Liver (tissue), 9 donors: Measurements from ENCODE around the gene TNS4. TPM values are rescaled to one million over a fixed set of nuclear protein-coding genes. Genes with fewer than 3 reads are reported as not detected.
A peak's percentile ranks its signal among the peaks of the same experiment; 100 is the strongest.

Experiments
- DNase-seq: peaks from one replicate; pipeline ENCODE4 v3.0.0-alpha.2; 2017; ENCODE audit warnings: low spot score
- H3K27ac ChIP-seq, 2 donors: one replicate each; pipeline ENCODE4 v1.7.0; 2013; ENCODE audit warnings: inconsistent platforms in 2 of 2, low read length in 2 of 2, control low read depth in 1 of 2, low read depth in 1 of 2, mild to moderate bottlenecking in 1 of 2
- H3K27me3 ChIP-seq, 4 donors: one replicate each; pipeline versions ENCODE4 v1.6.1 to v1.7.0; 2013; ENCODE audit warnings: low read length in 3 of 4, inconsistent platforms in 1 of 4, mild to moderate bottlenecking in 1 of 4, moderate library complexity in 1 of 4; ENCODE audit not compliant: control insufficient read depth in 4 of 4, insufficient read depth in 4 of 4
- H3K36me3 ChIP-seq, 4 donors: one replicate each; pipeline versions ENCODE4 v1.6.1 to v1.7.0; 2013; ENCODE audit warnings: low read length in 3 of 4, mild to moderate bottlenecking in 3 of 4, low read depth in 1 of 4, moderate library complexity in 1 of 4; ENCODE audit not compliant: control insufficient read depth in 4 of 4, insufficient read depth in 3 of 4
- H3K4me1 ChIP-seq, 4 donors: one replicate each; pipeline versions ENCODE4 v1.6.1 to v1.7.0; 2013; ENCODE audit warnings: low read length in 3 of 4, mild to moderate bottlenecking in 3 of 4, moderate library complexity in 1 of 4; ENCODE audit not compliant: control insufficient read depth in 4 of 4, insufficient read depth in 4 of 4
- H3K4me3 ChIP-seq, 3 donors: one replicate each; pipeline versions ENCODE4 v1.6.1 to v1.7.0; 2013; ENCODE audit warnings: low read length in 3 of 3, control low read depth in 1 of 3, low read depth in 1 of 3, mild to moderate bottlenecking in 1 of 3
- H3K9ac ChIP-seq, 2 donors: one replicate each; pipeline ENCODE4 v1.7.0; 2013; ENCODE audit warnings: low read length in 2 of 2, mild to moderate bottlenecking in 2 of 2, moderate library complexity in 2 of 2, control low read depth in 1 of 2, low read depth in 1 of 2
- H3K9me3 ChIP-seq, 4 donors: one replicate each; pipeline versions ENCODE4 v1.6.1 to v1.7.0; 2013; ENCODE audit warnings: low read length in 3 of 4; ENCODE audit not compliant: control insufficient read depth in 4 of 4
- EGR1 ChIP-seq, 2 donors: IDR thresholded peaks; 2 replicates each; pipeline ENCODE4 v1.6.1; 2016 to 2018; ENCODE audit warnings: antibody characterized with exemption in 2 of 2, low read depth in 2 of 2
- FOXA1 ChIP-seq: IDR thresholded peaks from 2 replicates; pipeline ENCODE4 v1.6.1; 2016; ENCODE audit warnings: antibody characterized with exemption
- FOXA2 ChIP-seq: IDR thresholded peaks from 2 replicates; pipeline ENCODE4 v1.6.1; 2016; ENCODE audit warnings: antibody characterized with exemption
- GABPA ChIP-seq, 2 donors: IDR thresholded peaks in 1 of 2; conservative IDR thresholded peaks in 1 of 2; 2 replicates each; pipeline ENCODE4 v1.6.1; 2016; ENCODE audit warnings: antibody characterized with exemption in 2 of 2, mild to moderate bottlenecking in 1 of 2, moderate library complexity in 1 of 2
- HNF4A ChIP-seq, 2 donors: conservative IDR thresholded peaks; 2 replicates each; pipeline ENCODE4 v1.6.1; 2016; ENCODE audit warnings: antibody characterized with exemption in 2 of 2, mild to moderate bottlenecking in 2 of 2
- HNF4G ChIP-seq: IDR thresholded peaks from 2 replicates; pipeline ENCODE4 v1.6.1; 2016; ENCODE audit warnings: antibody characterized with exemption
- JUND ChIP-seq, 2 donors: IDR thresholded peaks; 2 replicates each; pipeline ENCODE4 v1.6.1; 2016; ENCODE audit warnings: antibody characterized with exemption in 2 of 2
- MAX ChIP-seq: IDR thresholded peaks from 2 replicates; pipeline ENCODE4 v1.6.1; 2016; ENCODE audit warnings: antibody characterized with exemption
- NR2F2 ChIP-seq: IDR thresholded peaks from 2 replicates; pipeline ENCODE4 v1.6.1; 2016; ENCODE audit warnings: antibody characterized with exemption
- RAD21 ChIP-seq, 2 donors: IDR thresholded peaks; 2 replicates each; pipeline ENCODE4 v1.6.1; 2016; ENCODE audit warnings: antibody characterized with exemption in 2 of 2, mild to moderate bottlenecking in 2 of 2
- REST ChIP-seq: IDR thresholded peaks from 2 replicates; pipeline ENCODE4 v1.6.1; 2016; ENCODE audit warnings: antibody characterized with exemption, mild to moderate bottlenecking
- RXRA ChIP-seq, 2 donors: IDR thresholded peaks; 2 replicates each; pipeline ENCODE4 v1.6.1; 2017 to 2018; ENCODE audit warnings: antibody characterized with exemption in 2 of 2, mild to moderate bottlenecking in 1 of 2
- SP1 ChIP-seq: IDR thresholded peaks from 2 replicates; pipeline ENCODE4 v1.6.1; 2018; ENCODE audit warnings: antibody characterized with exemption, mild to moderate bottlenecking
- TAF1 ChIP-seq: conservative IDR thresholded peaks from 2 replicates; pipeline ENCODE4 v1.6.1; 2016; ENCODE audit warnings: antibody characterized with exemption, mild to moderate bottlenecking
- YY1 ChIP-seq: IDR thresholded peaks from 2 replicates; pipeline ENCODE4 v1.6.1; 2016; ENCODE audit warnings: antibody characterized with exemption, mild to moderate bottlenecking
- ZBTB33 ChIP-seq: IDR thresholded peaks from 2 replicates; pipeline ENCODE4 v1.6.1; 2016; ENCODE audit warnings: antibody characterized with exemption
- WGBS: extraction: QIAGEN DNeasy Blood & Tissue Kit; methylation state at CpG from one replicate; pipeline ENCODE4 v1.1.7; 2013; 5-methylcytosine and 5-hydroxymethylcytosine counted together
- polyA plus RNA-seq, 2 donors: library from polyadenylated mRNA; stranded (reverse) in 1 of 2; unstranded in 1 of 2; fragments of 200-250 nt in 1 of 2; fragments of >200 nt in 1 of 2; fragmentation: Nextera tagmentation in 1 of 2; extraction: Ambion mirVana in 1 of 2; gene quantifications; one replicate each; pipeline versions ENCODE4 v1.2.1 to v1.2.3, GENCODE V29; 2013 to 2015
- total RNA-seq, 2 donors: library from RNA; depleted of rRNA; stranded (reverse); fragments of >200 nt; gene quantifications; one replicate each; pipeline ENCODE4 v1.2.3, GENCODE V29; 2014
- TF ChIP-seq, protein P1 (sequence below): fragments of 150-350 bp; IDR thresholded peaks from 2 replicates; pipeline ENCODE4 v1.5.1; 2017; ENCODE audit warnings: improper control_type of control experiment, low read depth, low read length; ENCODE audit not compliant: missing input control
- TF ChIP-seq, protein P2 (sequence below): IDR thresholded peaks from 2 replicates; pipeline ENCODE4 v1.6.1; 2016; ENCODE audit warnings: antibody characterized with exemption
- donor health status: healthy.
- donor health status: healthy.
- donor health status: healthy.
- donor health status: healthy.
- donor health status: healthy.

TNS4 gene
- total and polyA plus RNA-seq, 4 donors: 0.08 TPM; not detected in 3

GRCh38 chr17:40473573-40474365, 27.7 kb downstream of the TNS4 start:
- Histone ChIP-seq H3K4me1 (peaks cover 0 to 43% (median 28%) of the 10 kb centered on the region in 4 donors), H3K9ac (no peak overlapping the region), H3K27me3 (no peaks in the 10 kb centered on the region), H3K27ac (peak overlapping the region; percentile 41 to 62), H3K4me3 (no peak overlapping the region), H3K36me3 (no peaks in the 10 kb centered on the region), H3K9me3 (no peaks in the 10 kb centered on the region)
- TF ChIP-seq, protein P1, sequence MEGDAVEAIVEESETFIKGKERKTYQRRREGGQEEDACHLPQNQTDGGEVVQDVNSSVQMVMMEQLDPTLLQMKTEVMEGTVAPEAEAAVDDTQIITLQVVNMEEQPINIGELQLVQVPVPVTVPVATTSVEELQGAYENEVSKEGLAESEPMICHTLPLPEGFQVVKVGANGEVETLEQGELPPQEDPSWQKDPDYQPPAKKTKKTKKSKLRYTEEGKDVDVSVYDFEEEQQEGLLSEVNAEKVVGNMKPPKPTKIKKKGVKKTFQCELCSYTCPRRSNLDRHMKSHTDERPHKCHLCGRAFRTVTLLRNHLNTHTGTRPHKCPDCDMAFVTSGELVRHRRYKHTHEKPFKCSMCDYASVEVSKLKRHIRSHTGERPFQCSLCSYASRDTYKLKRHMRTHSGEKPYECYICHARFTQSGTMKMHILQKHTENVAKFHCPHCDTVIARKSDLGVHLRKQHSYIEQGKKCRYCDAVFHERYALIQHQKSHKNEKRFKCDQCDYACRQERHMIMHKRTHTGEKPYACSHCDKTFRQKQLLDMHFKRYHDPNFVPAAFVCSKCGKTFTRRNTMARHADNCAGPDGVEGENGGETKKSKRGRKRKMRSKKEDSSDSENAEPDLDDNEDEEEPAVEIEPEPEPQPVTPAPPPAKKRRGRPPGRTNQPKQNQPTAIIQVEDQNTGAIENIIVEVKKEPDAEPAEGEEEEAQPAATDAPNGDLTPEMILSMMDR: no peak
- TF ChIP-seq YY1 (no peak), FOXA1 (no peak), HNF4A (conservative IDR thresholded peaks at IDR 0.05) (peak; percentile 95 to 97), TAF1 (no peak), REST (no peak), JUND (IDR thresholded peaks at IDR 0.05) (peak in 1 of 2 donors; percentile 24), RXRA (IDR thresholded peaks at IDR 0.05) (peak; percentile 93 to 98), ZBTB33 (no peak), EGR1 (IDR thresholded peaks at IDR 0.05; ENCODE audit: low read depth in 2 of 2) (no peak), GABPA (IDR thresholded peaks at IDR 0.05 in 1 of 2, conservative IDR thresholded peaks at IDR 0.05 in 1 of 2) (no peak), NR2F2 (peak; percentile 81), RAD21 (IDR thresholded peaks at IDR 0.05) (peak; percentile 20 to 40), MAX (no peak), SP1 (peak; percentile 64), FOXA2 (no peak), HNF4G (peak; percentile 60)
- TF ChIP-seq, protein P2, sequence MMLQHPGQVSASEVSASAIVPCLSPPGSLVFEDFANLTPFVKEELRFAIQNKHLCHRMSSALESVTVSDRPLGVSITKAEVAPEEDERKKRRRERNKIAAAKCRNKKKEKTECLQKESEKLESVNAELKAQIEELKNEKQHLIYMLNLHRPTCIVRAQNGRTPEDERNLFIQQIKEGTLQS: no peak
- DNase-seq: no peak
- 62% methylated on average over 16 of the region's 16 CpGs for WGBS
